ENCODE data around the gene IL1A.

The IL1A gene

DNA sequence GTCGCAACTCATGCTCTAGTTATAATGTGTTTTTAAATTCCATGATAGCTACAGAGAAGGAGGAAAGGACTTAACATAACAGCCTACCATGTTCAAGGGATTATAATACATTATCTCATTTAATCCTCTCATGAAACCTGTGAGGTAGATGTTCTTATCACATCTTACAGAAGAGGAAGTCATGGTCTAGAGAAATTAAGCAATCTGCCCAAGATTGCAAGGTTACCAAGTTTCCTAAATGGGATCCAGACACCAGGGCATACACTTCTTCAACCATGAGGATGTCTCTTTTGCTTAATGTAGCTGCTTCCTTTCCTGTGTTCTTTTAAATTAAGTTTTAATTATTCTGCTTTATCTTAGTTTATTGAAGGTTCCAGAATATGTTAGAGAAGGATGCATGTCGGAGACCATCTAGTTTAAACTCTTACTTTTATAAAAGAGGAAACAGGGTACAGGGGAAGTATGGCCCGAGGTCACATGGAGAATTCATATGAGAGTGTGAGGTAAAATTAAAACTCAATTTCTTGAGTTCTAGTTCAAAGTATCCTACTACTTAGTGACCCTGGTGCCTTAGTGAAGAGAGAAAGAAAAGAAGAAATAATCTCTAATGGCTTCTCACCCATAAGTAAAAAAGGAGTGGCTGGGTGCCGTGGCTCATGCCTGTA, 3.6 kb upstream of the IL1A start:
- DNase-seq (ENCODE audit: low read depth, low spot score), result no peak
- H3K4me3 ChIP-seq (ENCODE audit: low read depth, low read length), result no peak overlapping the region
- in situ Hi-C loops (cut with HindIII; ENCODE audit: low sequenced_read_pairs), result no loop called here
- TF ChIP-seq, protein P1, sequence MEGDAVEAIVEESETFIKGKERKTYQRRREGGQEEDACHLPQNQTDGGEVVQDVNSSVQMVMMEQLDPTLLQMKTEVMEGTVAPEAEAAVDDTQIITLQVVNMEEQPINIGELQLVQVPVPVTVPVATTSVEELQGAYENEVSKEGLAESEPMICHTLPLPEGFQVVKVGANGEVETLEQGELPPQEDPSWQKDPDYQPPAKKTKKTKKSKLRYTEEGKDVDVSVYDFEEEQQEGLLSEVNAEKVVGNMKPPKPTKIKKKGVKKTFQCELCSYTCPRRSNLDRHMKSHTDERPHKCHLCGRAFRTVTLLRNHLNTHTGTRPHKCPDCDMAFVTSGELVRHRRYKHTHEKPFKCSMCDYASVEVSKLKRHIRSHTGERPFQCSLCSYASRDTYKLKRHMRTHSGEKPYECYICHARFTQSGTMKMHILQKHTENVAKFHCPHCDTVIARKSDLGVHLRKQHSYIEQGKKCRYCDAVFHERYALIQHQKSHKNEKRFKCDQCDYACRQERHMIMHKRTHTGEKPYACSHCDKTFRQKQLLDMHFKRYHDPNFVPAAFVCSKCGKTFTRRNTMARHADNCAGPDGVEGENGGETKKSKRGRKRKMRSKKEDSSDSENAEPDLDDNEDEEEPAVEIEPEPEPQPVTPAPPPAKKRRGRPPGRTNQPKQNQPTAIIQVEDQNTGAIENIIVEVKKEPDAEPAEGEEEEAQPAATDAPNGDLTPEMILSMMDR (IDR thresholded peaks at IDR 0.05; ENCODE audit: low read depth, low read length), result no peak

DNA sequence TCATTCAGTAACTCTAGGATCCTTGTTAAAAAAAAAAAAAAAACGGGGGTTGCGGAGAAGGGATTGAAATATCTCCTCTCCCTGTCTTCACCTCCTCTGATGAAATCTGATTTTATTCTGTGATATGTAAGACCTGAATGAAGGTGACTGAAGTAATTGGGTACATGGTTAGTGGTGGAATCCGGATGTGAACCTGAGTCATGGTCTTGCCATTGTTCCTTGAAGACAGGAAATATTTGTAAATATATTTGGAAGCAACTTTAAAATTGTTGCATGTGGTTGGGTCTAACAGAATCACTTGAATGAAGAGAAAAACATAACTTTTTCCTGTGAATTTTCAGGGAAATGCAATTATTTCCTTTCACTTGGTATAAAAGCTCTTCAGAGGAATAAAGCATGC, 3.0 kb upstream of the IL1A start:
- DNase-seq (ENCODE audit: low read depth, low spot score), result no peak
- in situ Hi-C loops (cut with HindIII; ENCODE audit: low sequenced_read_pairs), result no loop called here
- TF ChIP-seq, protein P1 (IDR thresholded peaks at IDR 0.05; ENCODE audit: low read depth, low read length), result no peak

DNA sequence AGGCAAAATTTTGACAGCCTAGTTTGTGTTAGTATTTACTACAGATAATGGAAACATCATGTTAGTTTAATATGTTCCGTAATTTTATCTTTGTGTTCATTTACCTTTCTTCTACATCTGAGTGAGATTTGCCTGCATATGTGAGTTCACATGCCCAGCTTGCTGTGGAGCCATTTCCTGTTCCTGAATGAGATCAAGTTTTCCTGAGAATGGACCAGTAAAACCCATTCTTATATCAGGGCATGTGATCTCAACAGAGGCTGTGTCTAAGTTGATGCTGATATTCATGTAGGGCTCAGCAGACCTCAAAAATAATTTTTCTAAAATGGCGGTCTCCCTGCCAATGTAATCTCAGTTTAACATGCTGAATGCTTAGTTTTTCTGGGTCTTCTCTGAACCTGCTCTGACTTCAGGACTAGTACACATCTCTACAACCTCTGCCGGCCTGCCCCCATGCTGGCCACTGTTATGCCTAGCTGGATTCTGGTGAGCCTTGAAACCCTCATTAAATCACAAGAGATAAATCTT, 1.0 kb downstream of the IL1A start:
- no peak overlapping the region for H3K4me3 ChIP-seq (ENCODE audit: low read depth, low read length)
- TF ChIP-seq, protein P1 (IDR thresholded peaks at IDR 0.05; ENCODE audit: low read depth, low read length), result no peak
- in situ Hi-C loops (cut with HindIII; ENCODE audit: low sequenced_read_pairs), result no loop called here
- no peak for DNase-seq (ENCODE audit: low read depth, low spot score)

More for the DNA sequence above, 3.0 kb upstream of the IL1A start:
- H3K4me3 ChIP-seq (ENCODE audit: low read depth, low read length), result no peak overlapping the region

DNA sequence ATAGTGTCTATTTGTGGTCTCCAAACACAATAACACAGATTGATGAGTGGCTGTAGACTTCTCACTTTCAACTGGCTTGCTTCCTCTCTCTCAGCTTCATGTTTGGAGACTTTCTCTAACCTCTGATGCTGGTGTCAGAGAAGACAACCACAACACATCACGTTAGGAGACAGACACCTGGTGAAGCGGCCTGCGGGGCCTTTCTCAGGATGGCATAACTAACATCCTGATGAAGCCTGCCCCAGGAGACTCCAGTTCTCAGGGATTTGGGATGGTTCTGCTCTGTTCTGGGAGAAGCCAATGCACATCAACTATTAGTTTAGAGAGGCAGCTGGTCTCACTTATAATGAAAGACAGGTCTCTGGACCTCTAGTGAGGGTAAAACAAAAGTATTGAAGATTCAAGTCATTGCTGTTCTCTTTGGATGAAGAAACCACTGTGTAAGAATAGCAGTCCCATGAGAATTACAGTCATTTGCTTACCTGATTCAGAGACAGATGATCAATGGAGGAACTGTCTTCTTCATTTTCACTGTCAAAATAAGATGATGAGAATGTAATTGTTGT, 2.0 kb downstream of the IL1A start:
- no peak for DNase-seq (ENCODE audit: low read depth, low spot score)
- in situ Hi-C loops (cut with HindIII; ENCODE audit: low sequenced_read_pairs), result no loop called here
- no peak overlapping the region for H3K4me3 ChIP-seq (ENCODE audit: low read depth, low read length)
- TF ChIP-seq, protein P1 (IDR thresholded peaks at IDR 0.05; ENCODE audit: low read depth, low read length), result no peak

DNA sequence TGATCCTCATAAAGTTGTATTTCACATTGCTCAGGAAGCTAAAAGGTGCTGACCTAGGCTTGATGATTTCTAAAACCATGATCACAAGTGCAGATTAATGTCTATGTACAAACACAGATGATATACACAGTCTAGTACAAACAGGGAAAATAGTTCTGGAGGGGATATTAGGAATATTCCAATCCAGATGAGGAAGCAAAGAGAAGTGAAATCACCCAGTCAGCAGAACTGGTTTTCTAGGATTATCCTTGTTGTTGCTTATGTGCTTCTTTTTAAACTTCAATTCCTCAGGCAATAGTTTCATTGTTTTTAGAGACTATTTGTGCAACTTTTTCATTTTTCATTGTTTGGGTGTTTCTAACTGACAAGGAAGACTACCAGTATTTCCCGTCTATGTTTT, 4.7 kb downstream of the IL1A start:
- TF ChIP-seq, protein P1 (IDR thresholded peaks at IDR 0.05; ENCODE audit: low read depth, low read length), result no peak
- DNase-seq (ENCODE audit: low read depth, low spot score), result no peak
- H3K4me3 ChIP-seq (ENCODE audit: low read depth, low read length), result no peak overlapping the region
- in situ Hi-C loops (cut with HindIII; ENCODE audit: low sequenced_read_pairs), result no loop called here

DNA sequence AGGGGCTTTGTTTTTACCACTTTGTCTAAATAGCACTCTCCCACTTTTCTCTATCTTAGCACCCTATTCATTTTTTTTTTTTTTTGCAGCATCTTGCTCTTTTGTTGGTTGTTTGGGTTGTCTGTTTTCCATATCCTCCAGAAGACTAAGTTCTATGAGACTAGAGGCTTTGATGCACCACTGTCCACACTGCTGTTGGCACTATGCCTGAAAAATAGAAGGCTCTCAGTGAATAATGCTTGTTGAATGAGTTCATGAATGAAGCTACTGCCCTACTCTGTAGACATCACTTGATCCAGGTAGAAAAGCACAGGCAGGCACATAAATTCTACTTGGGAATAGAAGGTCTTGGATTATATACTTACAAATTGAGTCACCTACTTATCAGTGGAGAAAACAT, 7.3 kb downstream of the IL1A start:
- no peak overlapping the region for H3K4me3 ChIP-seq (ENCODE audit: low read depth, low read length)
- TF ChIP-seq, protein P1 (IDR thresholded peaks at IDR 0.05; ENCODE audit: low read depth, low read length), result no peak
- in situ Hi-C loops (cut with HindIII; ENCODE audit: low sequenced_read_pairs), result no loop called here
- DNase-seq (ENCODE audit: low read depth, low spot score), result no peak

All from astrocyte of the spinal cord (primary cell).